ENCODE results near the gene OGN.

Gene OGN

DNA sequence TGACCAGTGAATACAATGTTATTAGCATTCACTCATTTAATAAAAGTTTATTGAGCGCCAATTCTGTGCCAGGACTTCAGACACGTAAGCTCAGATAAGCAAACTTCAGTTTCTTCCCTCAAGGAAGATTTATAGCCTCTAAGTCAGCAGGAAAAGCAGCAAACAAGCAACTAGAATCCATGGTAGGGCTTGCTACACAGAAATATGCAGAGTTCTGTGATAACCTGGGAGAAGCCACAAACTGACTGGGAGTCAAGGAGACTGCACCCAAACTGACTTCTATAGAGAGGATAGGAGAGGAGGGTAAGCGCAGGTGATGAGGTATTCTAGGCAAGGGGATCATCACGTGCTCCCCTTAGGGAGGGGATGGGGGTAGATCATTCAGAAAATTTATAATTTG is 1.4 kb upstream of the OGN start:
- DNase-seq (ENCODE audit: low read depth in 1 of 2, low spot score in 1 of 2), result no peak

- DNase-seq (ENCODE audit: low read depth in 1 of 2, low spot score in 1 of 2), result no peak
These were observed 1.3 kb downstream of the OGN start for GRCh38 chr9:92402826-92403745.

- no peak for DNase-seq (ENCODE audit: low read depth in 1 of 2, low spot score in 1 of 2)
These were observed 2.0 kb downstream of the OGN start for GRCh38 chr9:92402360-92402759.

GRCh38 chr9:92397853-92398252 is 6.5 kb downstream of the OGN start:
- DNase-seq (ENCODE audit: low read depth in 1 of 2, low spot score in 1 of 2), result no peak

- DNase-seq (ENCODE audit: low read depth in 1 of 2, low spot score in 1 of 2), result no peak
These were observed 8.8 kb downstream of the OGN start for GRCh38 chr9:92395617-92396016.

DNA sequence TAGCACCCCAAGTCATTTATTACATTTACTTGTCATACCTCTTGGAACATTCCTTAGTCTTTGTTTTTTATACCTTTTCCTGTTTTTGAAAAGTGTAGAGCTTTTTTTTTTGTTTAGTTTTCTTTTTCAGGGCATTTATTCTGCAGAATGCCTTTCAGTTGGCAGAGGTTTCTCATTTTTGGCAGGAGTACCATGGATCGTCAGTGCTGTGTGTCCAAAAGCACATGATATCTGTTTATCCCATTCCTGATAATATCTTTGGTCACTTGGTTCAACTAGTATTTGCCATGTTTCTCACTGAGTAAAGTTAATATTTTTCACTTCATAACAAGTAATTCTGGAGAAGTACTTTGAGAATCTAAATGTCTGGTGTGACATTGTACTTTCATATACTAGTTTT is 10.7 kb downstream of the OGN start:
- DNase-seq (ENCODE audit: low read depth in 1 of 2, low spot score in 1 of 2), result no peak

DNA sequence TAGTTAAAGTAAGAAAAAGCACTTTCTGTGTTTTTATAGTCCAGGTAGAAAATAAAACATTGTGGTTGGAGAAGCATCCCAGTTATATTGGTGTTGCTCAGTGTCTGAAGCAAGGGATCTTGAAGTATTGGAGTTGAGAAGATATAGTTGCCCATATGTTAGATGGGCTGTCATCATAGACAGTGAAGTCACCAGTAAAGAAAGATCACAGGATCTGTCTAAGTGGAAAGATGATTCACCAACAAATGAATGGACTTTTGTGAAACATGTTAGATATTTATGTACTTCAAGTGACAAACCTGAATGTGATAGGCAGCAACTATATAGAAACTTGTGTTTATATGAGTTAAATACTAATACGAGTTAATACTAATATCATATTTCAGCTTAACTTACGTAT is 11.7 kb downstream of the OGN start:
- no peak for DNase-seq (ENCODE audit: low read depth in 1 of 2, low spot score in 1 of 2)

DNA sequence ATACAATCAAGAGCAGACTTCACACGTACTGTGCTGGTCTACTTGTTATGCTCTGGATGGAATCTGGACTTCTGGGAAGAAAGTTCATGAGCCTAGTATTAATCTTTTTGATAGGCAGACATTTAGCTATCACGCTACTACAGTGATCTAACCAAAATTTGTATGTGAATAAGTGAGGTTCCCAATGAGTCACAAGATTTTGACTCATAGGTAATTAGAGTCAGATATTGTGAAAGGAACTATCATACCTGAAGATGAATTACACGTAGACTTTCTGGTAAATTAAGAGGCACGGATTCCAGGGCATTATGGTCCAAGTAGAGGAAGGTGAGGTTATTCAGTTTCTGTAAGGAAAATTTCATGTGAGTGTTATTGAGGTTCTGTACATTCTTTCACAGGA is 18.4 kb downstream of the OGN start:
- no peak for DNase-seq (ENCODE audit: low read depth in 1 of 2, low spot score in 1 of 2)

DNA sequence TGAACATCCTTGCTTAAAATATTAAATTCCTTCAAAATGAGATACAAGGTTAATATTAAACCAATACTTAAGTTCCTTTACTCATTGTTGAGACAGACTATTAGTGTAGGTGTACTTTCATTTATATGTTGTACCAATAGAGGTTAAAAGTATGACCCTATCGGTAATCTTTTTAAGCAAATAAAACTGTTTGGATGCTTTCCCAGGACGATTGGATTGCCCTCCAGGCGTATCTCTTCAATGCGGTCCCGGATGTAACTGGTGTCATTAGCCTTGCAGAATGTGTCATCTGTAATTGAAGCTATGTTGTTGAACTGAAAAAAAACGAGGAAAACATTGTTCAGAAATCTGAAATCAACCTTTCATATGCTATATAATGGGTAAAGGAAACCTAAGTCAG is 18.9 kb downstream of the OGN start:
- DNase-seq (ENCODE audit: low read depth in 1 of 2, low spot score in 1 of 2), result no peak

DNA sequence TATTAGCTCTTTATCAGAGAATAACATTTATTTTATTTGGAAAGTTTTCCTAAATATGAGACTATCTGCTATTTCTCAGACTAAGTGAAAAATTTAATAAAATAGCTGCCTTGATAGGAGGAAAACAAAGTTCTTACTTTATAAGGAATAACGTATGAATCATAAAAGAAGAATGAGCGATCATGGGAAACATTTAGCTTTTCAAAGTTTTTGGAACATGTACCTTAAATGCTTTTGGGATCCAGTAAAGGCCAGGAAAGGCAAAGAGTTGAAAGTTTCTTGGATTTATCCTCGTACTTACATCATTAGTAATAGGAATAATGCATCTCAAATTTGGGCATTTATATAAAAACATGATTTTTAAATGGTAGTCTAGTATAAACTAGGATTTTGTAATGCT is 19.4 kb downstream of the OGN start:
- DNase-seq (ENCODE audit: low read depth in 1 of 2, low spot score in 1 of 2), result no peak

DNA sequence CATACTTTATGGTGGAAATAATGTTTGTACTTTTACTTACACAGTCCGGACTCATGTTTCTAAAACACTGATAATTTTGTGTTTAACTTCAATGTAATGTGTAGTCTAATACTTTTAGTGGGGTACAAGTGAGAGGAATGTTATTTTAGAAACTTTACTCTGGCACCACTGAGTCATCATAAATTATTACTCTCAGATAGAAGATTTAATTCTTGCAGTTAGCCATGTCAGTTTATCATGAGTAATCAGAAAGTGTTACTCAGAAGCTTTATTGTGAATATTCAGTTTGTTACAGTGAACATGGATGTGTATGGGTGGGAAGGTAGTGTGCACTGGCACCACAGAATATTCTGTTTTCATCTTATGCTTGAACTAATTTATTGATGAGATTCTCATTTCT is 20.0 kb downstream of the OGN start:
- no peak for DNase-seq (ENCODE audit: low read depth in 1 of 2, low spot score in 1 of 2)

DNA sequence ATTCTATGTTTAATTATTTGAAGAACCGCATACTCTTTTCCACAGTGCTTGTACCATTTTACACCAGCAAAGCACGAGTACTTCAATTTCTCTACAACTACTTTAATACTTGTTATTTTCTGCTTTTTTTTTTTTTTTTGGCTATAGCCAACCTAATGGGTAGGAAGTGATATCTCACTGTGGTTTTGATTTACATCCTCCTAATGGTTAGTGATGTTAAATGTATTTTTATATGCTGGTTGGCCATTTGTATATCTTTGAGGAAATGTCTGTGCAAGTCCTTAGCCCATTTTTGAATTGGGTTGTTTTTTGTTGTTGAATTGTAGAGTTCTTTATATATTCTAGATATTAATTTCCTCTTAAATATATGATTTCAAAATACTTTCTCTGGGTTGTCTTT is 22.6 kb downstream of the OGN start:
- DNase-seq (ENCODE audit: low read depth in 1 of 2, low spot score in 1 of 2), result no peak

GRCh38 chr9:92380603-92381002 is 23.8 kb downstream of the OGN start:
- DNase-seq (ENCODE audit: low read depth in 1 of 2, low spot score in 1 of 2), result no peak

DNA sequence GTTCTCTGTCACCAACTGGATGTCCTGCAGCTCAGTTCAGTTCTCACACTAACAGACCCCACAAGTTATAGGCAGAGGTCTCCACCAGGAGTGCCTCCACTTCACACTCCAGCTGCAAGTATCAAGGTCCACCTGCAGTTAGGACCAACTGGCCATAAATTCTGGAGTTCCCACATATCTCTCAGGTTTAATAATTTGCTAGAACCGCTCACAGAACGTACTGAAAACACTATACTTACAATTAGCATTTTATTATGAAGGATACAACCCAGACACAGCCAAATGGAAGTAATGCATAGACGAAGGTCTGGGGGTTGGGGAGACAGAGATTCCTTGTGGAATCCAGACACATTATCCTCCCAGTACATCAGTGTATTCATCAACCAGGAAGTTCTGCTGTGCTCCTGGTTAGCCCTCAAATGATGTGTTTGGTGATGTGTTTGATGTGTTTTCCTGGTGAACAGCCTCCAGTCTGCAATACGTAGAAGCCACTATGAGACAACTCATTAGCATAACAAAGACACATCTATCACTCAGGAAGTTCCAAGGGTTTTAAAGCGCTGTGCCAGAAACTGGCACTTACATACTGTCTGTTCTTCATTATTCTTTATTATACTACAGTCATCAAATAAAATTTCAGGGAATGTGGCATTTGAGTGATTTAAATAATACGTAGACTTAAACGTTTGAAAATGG is 25.4 kb downstream of the OGN start:
- DNase-seq (ENCODE audit: low read depth in 1 of 2, low spot score in 1 of 2), result no peak

DNA sequence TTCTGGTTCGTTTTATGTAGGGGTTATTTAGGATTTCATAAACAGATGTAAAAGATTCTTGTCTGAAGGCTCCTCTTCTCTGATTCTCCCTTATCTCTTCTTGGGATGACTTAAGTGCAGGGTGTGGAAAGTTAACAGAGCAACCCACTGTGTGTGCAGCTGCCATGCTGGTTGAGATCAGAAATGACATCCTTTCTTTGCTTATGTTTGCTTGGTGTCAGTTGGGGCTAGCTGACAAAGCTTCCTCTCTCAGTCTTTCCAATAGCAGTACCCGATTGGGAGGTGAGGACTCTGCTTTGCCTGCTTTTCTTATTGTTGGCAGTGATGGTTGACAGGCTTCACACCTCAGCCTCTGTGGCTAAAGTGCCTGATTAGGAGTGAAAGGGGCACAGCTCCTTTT is 26.5 kb downstream of the OGN start:
- no peak for DNase-seq (ENCODE audit: low read depth in 1 of 2, low spot score in 1 of 2)

DNA sequence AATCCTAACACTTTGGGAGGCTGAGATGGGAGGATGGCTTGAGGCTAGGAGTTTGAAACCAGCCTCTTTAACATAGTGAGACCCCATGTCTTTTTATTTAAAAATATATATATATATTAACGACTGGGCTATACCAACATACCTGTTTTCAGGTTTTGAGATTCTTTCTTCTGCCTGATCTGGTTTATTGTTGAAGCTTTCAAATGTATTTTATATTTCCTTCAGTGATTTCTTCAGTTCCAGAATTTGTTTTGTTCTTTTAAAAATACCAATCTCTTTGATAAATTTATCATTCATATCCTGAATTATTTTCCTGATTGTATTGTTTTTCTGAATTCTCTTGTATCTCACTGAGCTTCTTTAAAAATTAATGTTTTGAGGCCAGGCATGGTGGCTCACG is 31.2 kb downstream of the OGN start:
- DNase-seq (ENCODE audit: low read depth in 1 of 2, low spot score in 1 of 2), result no peak

- DNase-seq (ENCODE audit: low read depth in 1 of 2, low spot score in 1 of 2), result no peak
These were observed 35.3 kb downstream of the OGN start for GRCh38 chr9:92369075-92369474.

- DNase-seq (ENCODE audit: low read depth in 1 of 2, low spot score in 1 of 2), result no peak
These were observed 44.3 kb downstream of the OGN start for GRCh38 chr9:92360083-92360482.

DNA sequence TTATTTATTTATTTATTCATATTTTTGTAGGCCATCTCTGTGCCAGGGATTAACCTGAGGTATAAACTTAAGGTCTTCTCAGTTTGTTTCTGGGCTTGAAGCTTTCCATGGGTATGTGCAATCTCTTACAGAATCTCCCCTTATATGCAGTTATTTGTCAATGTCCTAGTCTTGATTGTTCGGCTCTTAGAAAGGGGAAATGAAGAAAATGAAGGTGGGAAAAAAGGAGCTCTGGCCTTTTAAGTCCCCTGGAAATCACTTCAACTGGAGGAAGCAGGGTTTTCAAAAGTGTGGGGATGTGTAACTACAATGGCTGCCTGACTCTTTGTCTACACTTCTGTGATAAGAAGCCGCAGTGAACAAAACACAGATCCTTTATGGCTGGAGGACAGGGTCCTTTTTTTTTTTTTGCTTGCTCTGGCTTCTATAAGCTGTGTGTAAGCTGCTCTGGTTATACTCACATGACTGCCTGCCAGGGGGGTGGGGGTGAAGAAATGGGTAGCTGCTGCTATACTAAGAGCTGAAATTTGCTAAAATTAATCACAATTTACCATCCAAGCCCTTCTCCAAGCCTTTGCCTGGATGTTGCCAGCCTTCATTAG is 44.9 kb downstream of the OGN start:
- DNase-seq (ENCODE audit: low read depth in 1 of 2, low spot score in 1 of 2), result no peak

DNA sequence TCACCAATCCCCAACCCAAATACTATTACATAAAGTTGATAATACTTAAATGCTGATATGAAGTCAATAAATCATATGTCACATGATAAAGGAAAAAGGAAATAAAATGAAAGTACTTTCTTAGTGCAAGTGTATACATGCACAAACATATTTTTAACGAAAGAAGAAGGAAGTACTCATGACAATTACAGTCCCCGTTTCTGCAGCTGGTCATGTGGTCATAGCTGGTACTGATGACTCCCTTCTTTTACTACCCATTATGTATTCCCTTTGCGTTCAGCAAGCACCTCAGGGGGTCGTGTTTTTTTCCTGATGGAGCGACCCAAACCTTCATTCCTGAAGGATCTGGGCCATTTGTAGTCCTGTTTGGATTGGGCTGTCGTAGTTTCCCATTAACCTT is 51.3 kb downstream of the OGN start:
- no peak for DNase-seq (ENCODE audit: low read depth in 1 of 2, low spot score in 1 of 2)

DNA sequence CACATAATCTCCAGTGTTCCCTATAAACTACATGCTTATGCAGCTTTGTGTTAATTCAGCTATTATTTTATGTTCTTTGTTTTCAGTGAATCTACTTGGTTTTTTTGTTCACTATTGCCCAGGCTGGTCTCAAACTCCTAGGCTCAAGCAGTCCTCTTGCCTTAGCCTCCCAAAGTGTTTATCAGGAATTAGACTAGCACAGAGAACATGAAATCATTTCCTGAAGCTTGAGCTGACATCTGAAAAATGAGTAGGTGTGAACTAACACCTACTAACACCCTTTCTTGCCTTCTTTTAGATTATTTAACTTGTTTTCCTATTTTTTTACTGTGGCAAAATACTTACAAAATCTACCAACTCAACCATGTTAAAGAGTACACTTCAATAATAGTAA is 53.6 kb downstream of the OGN start:
- DNase-seq (ENCODE audit: low read depth in 1 of 2, low spot score in 1 of 2), result no peak

Measured in stimulated activated CD4-positive, alpha-beta T cell treated with anti-CD3 and anti-CD28 coated beads, Interleukin-15, amount 100 ng/mL, for 1 hour (primary cell).